GM18508 (cell line): Measurements from ENCODE around the gene EMC10.
"Not testable (repeated sequence)": the region's sequence is repeated elsewhere in the genome, so short reads cannot be mapped to it uniquely, and the experiment has no call there.

ENCODE experiments used
- ATAC-seq: cut with Tn5 transposase; IDR thresholded peaks from one replicate; pipeline ENCODE4 v1.9.1; 2021; ENCODE audit warnings: moderate number of reproducible peaks; ENCODE audit not compliant: insufficient read depth, unreplicated experiment

Gene EMC10

DNA sequence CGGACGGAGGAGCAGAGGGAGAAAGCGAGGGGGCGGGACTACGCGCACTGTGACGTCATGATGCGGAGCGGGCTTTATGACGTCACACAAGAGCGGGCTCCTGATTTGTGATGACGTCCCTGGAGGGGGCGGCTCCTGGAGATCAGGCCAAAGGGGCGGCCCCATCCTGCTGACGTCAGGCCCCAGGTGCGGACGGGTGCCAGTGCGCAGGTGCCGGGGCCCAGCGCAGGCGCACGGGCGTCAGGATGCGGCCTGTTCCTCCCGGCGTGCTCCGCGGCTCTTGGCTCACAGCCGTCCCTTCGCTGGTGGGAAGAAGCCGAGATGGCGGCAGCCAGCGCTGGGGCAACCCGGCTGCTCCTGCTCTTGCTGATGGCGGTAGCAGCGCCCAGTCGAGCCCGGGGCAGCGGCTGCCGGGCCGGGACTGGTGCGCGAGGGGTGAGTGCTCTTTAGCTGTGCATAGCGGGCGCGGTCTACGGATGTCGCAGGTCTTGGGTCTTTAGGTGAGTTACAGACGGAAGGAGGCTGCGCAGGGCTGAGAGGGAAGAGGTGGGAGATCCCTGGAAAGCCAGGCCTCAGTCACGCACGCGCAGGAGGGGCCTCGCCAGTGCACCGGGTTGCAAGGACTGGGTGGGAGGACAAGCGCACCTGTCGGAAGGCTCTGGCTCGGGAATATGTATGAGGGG lies at the start of gene EMC10, which contains the start of gene GARIN5A:
TSS of gene EMC10 (plus strand) at position 284 of the 683 bp plus-strand sequence. CDS start at position 322, 38 bp downstream.
TSS of gene GARIN5A (minus strand) at position 625 of the 683 bp plus-strand sequence. CDS start at position 165, 460 bp downstream.
- ATAC-seq: no peak

DNA sequence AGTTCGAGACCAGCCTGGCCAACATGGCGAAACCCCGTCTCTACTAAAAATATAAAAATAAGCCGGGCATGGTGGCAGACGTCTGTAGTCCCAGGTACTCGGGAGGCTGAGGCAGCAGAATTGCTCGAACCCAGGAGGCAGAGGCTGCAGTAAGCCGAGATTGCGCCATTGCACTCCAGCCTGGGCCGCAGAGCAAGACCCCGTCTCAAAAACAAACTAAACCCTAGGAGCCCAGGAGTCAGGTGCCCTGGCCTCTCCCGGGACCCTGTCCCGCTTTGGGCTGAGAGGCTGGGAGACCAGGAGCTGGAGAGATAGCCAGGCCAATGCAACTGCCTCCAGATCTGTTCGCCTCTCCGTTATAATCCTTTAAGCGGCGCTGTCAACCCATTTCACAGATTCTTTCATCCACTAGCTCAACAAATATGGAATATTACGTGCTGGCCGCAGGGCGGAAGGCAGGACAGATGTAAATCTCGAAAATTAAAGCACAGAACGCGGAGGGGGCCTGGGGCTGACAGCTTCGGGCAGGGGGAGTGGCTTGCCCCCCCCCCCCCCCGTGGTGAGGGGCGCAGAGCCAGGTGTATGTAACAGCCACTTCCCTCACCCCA lies 48.9 kb upstream of the EMC10 start:
- no peak for ATAC-seq

DNA sequence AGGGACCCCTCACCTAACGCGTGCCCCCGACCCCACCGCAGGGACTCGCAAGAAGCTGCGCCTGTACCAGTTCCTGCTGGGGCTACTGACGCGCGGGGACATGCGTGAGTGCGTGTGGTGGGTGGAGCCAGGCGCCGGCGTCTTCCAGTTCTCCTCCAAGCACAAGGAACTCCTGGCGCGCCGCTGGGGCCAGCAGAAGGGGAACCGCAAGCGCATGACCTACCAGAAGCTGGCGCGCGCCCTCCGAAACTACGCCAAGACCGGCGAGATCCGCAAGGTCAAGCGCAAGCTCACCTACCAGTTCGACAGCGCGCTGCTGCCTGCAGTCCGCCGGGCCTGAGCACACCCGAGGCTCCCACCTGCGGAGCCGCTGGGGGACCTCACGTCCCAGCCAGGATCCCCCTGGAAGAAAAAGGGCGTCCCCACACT lies 48.3 kb upstream of the EMC10 start:
- ATAC-seq: no peak

DNA sequence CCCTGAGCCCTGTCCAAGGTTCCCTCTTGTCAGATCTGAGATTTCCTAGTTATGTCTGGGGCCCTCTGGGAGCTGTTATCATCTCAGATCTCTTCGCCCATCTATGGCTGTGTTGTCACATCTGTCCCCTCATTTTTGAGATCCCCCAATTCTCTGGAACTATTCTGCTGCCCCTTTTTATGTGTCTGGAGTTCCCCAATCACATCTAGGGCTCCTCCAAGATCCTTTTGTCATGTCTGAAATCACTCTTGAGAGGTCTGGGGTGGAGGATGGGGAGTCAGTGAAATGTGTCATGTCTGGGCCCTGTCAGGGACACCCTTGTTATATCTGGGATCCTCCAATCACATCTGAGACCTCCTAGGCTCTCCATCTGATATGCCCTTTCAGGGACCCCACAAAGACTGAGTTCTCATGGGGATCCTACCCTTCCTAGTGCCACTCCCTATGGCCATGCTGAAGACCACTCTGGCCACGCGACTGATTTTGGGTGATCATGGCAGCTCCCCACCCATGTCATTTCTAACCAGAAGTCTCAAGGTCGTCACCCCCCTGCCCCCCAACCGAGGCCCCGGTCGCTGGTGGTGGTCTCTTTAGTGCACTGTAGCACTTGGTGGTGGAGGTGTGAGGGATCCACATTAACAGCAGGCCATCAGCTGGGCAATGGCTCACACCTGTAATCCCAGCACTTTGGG lies 47.4 kb upstream of the EMC10 start:
- no peak for ATAC-seq

DNA sequence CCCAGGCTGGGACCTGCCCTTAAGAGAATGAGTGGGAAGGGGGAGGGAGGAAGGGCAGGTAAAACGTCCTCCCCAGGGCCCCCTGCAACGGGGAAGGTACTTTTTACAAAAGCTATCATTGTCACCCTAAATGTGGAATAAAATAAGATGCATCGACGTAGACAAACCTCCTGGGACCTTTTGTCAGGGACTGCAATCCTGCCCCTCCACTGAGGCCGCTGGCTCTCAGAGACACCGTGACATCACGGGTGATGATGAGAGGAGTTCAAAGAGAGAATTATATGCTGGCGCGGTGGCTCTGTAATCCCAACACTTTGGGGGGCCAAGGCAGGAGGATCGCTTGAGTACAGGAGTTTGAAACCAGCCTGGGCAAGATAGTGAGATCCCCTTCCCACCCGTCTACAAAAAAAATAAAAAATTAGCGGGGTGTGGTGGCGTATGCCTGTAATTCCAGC lies 45.4 kb upstream of the EMC10 start:
- no peak for ATAC-seq

DNA sequence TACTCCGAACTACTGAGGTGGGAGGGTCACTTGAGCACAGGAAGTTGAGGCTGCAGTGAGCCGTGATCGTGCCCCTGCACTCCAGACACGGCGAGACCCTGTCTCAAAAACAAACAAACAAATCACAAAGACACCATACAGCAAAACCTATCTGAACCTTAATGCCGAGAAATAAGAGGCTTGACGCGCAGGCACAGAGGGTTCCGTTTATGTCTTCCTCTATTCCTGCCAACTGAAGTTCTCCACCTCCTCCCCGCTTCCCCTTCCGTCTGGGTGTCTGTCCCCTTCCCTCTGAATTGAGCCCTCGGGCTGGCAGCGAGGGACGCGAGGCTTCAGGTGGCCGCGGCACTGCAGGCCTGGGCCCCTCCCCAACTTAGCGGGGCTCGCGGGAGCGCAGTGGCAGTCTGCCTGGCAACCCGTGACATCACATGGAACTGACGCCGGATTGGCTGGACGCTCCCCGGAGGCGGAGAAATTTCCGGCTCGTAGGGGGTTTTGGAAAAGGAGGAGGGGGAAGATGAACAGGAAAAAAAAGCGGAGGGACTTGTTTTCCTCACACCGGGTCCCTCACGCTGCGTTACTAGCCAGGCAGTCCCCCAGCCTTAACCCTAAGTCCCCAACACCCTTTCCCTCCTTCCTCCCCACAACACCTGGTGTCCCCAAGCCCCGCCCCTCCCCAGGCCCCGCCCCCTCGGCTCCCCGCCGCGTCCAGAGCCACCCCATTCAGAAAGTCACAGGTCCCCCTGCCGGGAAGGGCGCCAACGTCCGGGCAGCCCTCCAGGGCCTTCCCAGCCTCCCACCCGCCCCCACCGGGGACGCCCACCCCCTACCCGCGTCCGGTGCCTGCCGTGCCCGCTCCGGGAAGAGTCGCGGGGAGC lies 44.7 kb upstream of the EMC10 start:
- ATAC-seq: no peak

DNA sequence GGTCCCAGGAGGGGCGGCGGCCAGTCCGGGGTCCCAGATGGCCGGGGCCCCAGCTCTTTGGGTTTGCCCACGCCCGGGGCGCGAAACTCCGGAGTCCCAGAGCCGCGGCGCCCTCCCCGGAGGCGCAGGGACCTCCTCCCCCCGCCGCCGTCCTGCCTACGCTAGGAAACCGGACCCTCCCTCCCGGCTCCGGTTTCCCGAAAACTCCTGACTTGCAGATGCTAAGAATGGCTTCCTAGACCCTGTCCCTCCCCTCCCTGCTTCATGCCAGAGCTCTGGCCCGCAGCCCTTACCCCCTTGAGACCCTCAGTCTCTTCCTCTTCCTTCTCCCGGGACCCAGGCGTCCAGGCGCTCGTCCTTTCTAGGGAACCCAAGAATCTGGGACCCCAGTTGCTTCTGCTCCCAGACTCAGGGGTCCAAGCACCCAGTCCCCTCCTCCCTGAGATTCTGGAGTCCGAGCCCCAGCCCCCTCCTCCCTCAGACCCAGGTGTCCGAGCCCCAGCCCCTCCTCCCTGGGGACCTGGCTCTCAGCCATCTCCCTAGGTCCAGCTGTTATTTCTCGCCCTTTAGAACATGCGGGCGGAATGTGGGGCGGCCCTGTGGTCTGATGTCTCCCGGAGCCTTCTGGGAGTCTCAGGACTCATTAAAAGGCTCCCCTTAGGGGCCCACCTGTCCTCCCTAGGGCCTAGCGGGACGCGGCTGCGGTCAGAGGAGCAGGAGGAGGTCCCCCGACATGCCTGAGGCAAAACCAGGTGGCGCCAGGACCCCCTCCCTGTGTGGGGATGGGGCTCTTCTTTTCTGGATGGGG lies 43.9 kb upstream of the EMC10 start, which contains the start of gene MYBPC2:
TSS of gene MYBPC2 (plus strand) at position 672 of the 808 bp plus-strand sequence. CDS start at position 734, 62 bp downstream.
- ATAC-seq: no peak

DNA sequence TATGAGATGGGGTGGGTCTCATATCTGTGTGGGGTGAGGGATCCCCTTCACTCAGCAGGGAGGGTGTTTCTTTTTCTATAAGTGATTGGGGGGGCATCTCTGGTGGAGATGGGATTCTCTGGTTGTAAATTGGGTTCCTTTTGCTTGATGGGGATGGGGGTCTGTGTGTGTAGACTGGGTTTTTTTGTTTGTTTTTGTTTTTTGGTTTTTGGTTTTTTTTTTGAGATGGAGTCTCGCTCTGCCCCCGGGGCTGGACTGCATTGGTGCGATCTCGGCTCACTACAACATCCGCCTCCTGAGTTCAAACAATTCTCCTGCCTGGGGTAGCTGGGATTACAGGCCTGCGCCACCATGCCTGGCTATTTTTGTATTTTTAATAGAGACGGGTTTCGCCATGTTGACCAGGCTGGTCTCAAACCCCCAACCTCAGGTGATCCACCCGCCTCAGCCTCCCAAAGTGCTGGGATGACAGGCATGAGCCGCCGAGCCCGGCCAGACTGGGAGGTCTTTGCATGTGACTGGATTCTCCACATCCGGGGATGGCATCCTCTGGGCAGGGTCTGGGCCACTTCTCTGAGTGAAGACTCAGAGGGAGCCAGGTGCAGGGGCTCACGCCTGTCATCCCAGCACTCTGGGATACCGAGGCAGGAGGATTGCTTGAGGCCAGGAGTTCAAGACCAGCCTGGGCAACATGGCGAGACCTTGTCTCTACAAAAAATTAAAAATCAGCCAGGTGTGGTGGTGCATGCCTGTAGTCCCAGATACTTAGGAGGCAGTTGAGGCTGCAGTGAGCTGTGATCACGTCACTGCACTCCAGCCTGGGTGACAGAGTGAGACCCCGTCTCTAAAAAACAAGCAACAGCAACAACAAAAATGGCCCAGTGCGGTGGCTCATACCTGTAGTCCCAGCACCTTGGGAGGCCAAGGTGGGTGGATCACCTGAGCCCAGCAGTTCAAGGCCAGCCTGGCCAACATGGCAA lies 42.8 kb upstream of the EMC10 start:
- ATAC-seq: no peak

DNA sequence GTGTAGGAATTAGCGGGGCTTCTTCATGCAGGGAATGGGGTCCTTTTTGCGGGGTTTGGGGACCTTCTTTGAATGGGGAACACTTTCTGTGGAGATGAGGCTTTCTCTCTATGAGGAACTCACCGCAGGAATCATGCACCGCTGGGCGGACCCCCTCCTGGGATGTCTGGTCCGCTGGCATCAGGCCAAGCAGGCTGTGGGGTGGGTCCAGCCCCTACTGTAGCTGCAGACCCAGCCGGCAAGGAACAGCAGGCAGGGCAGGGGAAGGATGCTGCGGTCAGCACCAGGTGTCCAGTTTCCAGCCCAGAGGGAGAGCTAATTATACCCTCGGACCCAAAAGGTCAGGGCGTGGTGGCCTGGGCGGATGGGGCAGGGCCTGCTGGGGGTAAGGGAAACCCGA lies 41.8 kb upstream of the EMC10 start:
- ATAC-seq: no peak

DNA sequence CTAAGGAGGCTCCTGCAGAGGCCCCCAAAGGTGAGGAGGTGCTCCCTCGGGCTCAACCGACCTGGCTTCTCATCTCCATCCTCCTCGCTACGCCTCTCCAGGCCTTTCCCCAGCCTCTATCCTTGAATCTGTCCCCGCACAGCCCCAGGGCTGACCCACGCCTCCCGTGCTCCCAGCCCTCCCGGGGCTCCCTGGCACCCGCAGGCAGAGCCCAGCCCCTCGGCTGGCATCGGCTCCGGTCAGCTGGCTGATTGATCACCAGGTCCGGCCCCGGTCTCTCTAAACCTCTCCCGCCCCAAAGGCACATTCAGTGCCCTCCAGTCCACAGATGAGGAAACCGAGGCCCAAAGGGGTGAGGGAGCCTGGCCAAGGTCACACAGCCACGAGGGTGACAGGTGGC lies 41.1 kb upstream of the EMC10 start:
- ATAC-seq: no peak

DNA sequence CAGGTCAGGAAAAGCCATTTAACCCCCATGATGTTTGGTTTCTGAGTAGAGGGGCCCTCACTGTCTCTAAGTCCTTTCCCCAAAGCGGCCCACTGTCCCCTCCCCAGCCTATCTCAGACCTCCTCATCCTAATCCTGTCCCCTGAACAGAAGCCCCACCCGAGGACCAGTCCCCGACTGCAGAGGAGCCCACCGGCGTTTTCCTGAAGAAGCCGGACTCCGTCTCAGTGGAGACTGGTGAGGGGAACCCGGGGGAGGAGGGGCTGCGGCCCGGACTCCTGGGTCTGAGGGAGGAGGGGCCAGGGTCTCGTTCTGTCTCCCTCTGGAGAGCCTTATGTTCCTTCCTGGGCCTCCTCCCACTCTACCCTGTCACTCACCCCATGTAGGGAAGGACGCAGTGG lies 40.7 kb upstream of the EMC10 start:
- ATAC-seq: no peak

DNA sequence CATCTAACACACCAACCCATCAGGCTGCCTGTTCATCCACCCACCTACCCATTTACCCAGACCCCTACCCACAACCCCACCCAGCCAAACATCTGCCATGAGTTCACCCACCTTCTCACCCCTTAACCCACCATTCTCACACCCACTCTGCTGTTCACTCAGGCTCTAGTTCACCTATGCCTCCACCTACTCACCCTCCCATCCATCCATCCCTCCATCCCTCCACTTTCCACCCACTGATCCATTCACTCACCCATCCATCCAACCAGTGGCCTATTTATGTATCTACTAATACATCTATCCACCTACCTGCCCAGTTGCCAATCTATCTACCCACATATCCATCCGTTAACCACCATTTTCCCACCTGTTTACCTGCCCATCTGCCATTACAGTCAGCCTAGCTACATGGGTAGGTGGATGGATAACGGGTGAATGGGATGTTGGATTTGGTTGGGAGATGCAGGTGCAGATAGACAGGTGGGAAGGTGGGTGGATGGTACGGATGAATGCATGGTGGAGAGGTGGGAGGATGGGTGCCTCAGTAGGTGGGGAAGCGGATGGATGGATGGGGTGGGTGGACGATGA lies 38.4 kb upstream of the EMC10 start:
- no peak for ATAC-seq

DNA sequence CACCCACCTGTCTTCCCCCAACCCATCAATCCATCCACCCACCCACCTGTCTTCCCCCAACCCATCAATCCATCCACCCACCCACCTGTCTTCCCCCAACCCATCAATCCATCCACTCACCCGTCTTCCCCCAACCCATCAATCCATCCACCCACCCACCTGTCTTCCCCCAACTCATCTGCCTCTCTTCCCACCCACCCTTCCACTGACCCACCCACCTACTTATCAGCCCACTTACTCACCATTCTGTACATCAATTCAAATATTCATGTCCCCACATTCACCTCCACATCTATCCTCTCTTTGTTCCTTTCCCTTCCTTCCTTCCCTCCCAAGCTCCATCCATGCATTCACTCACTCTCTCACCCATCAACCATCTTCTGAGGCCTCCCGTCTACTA lies 37.2 kb upstream of the EMC10 start:
- ATAC-seq: not testable (repeated sequence)

DNA sequence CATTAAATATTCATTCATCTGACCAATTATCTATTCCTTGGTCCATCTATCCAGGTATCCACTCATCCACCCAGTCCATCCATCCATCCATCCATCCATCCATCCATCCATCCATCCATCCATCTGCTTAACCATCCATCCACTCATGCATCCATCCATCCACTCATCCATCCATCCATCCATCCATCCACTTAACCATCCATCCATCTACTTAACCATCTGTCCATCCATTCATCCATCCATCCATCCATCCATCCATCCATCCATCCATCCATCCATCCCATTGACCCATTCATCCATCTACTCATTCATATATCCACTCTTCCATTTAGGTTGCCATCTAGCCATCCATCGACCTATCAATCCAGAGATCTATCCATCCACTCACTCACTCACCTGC lies 32.2 kb upstream of the EMC10 start:
- no peak for ATAC-seq

DNA sequence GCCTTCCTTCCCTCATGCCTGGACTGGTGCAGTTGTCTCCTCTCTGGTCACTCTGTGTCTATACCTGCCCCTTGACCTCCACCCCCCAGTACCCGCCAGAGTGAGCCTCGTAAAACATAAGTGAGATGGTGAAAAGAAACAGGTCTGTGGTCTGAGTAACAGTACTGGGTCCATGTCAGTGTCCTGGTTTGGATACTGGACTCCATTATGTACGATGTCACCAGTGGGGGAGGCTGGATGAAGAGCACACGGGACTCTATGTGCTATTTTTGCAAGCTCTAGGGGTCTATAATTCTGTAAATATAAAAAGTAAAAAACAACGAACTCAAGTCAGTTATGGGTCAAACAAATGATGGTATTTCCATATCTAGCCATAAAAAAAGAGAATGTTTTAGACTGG lies 29.3 kb upstream of the EMC10 start:
- no peak for ATAC-seq

DNA sequence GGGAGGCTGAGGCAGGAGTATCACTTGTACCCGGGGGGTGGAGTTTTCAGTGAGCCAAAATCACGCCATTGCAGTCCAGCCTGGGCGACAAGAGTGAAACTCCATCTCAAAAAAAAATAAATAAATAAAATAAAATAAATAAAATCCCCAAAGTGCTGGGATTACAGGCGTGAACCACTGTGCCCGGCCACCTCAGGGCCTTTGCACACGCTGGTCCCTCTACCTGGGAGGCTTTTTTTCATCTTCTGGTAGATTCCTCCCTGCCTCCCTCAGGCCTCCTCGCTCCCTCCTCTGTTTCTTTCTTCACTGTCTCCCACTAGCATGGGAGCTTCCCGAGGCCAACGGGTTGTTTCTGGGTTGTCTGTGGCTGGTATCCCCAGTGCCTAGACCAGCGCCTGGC lies 28.6 kb upstream of the EMC10 start:
- no peak for ATAC-seq

DNA sequence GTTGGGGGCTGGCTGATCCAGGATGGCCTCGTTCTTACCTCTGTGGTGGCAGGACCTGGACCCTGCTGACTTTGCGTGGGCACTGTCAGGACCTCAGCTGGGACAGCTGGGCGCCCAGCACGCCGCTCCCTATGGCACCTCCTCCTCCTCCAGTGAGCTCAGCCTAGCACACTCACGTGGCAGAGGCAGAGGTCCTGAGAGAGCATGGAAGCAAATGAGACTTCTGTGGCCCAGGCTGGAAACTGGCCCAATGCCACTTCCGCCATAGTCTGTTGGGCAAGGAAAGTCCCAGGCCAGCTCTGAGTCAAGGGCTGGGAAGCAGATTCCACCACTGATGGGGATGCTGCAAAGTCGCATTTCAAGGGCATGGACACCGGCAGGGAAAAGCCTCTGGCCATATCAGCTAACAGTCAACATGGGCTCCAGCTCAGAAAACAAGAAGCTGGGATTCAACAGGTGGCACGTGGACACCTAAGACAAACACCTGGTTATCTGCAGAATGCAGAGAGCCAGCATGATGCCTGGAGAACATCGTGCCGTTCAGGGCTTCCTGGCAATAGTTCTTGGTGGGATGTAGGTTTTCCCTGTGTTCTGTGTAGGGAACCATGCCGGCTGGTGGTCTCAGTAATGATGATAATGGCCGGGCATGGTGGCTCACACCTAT lies 26.9 kb upstream of the EMC10 start:
- no peak for ATAC-seq
